Tibial artery (tissue), 4 donors: ENCODE results near the gene GARIN6.
"Not testable (repeated sequence)": the region's sequence is repeated elsewhere in the genome, so short reads cannot be mapped to it uniquely, and the experiment has no call there.

Experiments
- DNase-seq, 2 donors: peaks; one replicate each; pipeline ENCODE4 v3.0.0-alpha.2; 2019
- H3K27ac ChIP-seq, 2 donors: fragments of 200-600 bp; sonication (generic) in 1 of 2; 1 replicate in 1 of 2; 2 replicates in 1 of 2; pipeline ENCODE4 v1.5.1; 2018 to 2019; ENCODE audit warnings: mild to moderate bottlenecking in 1 of 2
- H3K27me3 ChIP-seq, 2 donors: fragments of 200-600 bp; sonication (generic) in 1 of 2; one replicate each; pipeline versions ENCODE4 v1.5.1 to v1.6.0; 2016 to 2019
- H3K36me3 ChIP-seq, 3 donors: fragments of 200-600 bp; sonication (generic) in 2 of 3; one replicate each; pipeline ENCODE4 v1.5.1; 2016 to 2019; ENCODE audit warnings: mild to moderate bottlenecking in 2 of 3
- H3K4me1 ChIP-seq, 4 donors: fragments of 200-600 bp; sonication (generic) in 2 of 4; 1 replicate in 3 of 4; 2 replicates in 1 of 4; pipeline ENCODE4 v1.5.1; 2016 to 2019
- H3K4me3 ChIP-seq, 2 donors: fragments of 200-600 bp; sonication (generic) in 1 of 2; 1 replicate in 1 of 2; 2 replicates in 1 of 2; pipeline ENCODE4 v1.5.1; 2018 to 2019; ENCODE audit warnings: mild to moderate bottlenecking in 2 of 2
- H3K9me3 ChIP-seq, 3 donors: fragments of 200-600 bp; sonication (generic) in 1 of 3; one replicate each; pipeline ENCODE4 v1.5.1; 2016 to 2019
- CTCF ChIP-seq, 2 experiments: fragments of 200-600 bp in 1 of 2; fragments of 450-650 bp in 1 of 2; IDR thresholded peaks; one replicate each; pipeline ENCODE4 v1.5.1; 2017 to 2019; ENCODE audit warnings: antibody characterized with exemption in 2 of 2, mild to moderate bottlenecking in 1 of 2, moderate library complexity in 1 of 2
- intact Hi-C: fragments of 100-400 bp; cut with DNase I; formaldehyde crosslinking; loops from one replicate; pipeline ENCODE4 v1.15.0; 2023; ENCODE audit warnings: low total_unique reads

Gene GARIN6

DNA sequence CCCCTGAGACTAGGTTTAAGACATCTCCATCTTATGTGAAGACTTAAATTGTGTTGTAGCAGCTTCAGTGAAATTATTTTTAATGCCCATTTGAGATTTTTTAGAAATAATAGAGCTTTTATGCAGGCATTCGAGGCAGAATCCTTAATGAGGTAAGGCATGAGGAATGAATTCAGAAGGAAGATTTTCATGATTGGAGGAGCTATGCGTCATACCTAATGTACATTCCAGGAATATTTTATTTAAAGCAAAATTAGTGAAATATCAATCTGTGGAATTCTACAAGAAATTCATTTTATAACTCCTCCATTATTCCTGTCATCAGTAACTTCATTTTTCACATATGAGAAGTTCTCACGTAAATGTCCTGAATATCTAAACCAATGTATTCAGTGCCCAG is 36.0 kb upstream of the GARIN6 start:
- no peak overlapping the region for H3K4me3 ChIP-seq
- H3K27me3 ChIP-seq: no peaks in the 10 kb centered on the region
- intact Hi-C loops: no loop called here
- no peaks in the 10 kb centered on the region for H3K36me3 ChIP-seq
- DNase-seq: no peak
- TF ChIP-seq CTCF (IDR thresholded peaks at IDR 0.05): no peak
- H3K4me1 ChIP-seq: no peaks in the 10 kb centered on the region
- H3K27ac ChIP-seq: no peak overlapping the region
- H3K9me3 ChIP-seq: no peaks in the 10 kb centered on the region

GRCh38 chr12:99618657-99619056 is 28.9 kb upstream of the GARIN6 start:
- Histone ChIP-seq H3K27ac (no peak overlapping the region), H3K9me3 (peaks cover 0 to 28% (median 3%) of the 10 kb centered on the region in 3 donors), H3K36me3 (peaks cover 0 to 8% (median 5%) of the 10 kb centered on the region in 3 donors), H3K4me1 (no peaks in the 10 kb centered on the region), H3K4me3 (no peak overlapping the region), H3K27me3 (no peaks in the 10 kb centered on the region)
- no peak for DNase-seq
- intact Hi-C loops: no loop called here
- TF ChIP-seq CTCF (IDR thresholded peaks at IDR 0.05): no peak

DNA sequence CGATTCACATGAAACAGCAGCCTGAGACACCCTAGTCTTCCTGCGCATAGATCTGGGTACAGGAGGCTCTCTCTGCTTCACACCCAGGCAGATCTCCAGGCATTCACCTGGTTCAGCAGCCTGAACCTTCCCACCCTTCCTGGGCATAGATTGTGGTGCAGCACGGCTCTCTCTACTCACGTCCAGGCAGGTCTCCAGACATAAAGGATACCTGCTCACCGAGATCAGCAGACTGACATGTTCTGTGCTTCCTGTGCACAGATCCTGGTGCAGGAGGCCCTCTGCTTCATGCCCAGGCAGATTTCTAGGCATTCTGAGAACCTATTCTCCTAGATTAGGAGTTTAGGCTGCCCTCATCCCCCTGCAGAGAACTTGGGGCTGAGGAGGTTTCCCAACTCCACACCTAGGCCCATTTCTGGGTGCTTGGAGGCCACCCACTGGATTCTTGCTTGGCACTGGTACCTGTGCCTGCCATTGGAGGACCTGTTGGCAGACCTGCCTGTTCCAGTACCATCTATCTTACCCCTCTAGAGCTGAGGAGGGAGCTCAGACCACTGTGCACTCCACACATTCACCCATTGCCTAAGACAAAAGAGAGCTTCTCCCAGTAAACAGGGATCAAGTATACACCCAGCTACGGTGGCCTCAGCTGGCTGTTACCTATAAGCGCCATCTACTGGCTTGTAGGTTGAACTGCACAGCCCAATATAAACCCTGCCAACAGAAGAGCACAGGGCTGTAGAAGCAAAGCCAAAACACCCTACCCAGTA is 28.0 kb upstream of the GARIN6 start:
- no peak overlapping the region for H3K4me3 ChIP-seq
- intact Hi-C loops: no loop called here
- no peaks in the 10 kb centered on the region for H3K27me3 ChIP-seq
- peak in 1 of 2 experiments; percentile 8 for TF ChIP-seq CTCF (IDR thresholded peaks at IDR 0.05)
- no peak for DNase-seq
- H3K36me3 ChIP-seq: peaks cover 0 to 8% (median 5%) of the 10 kb centered on the region in 3 donors
- no peaks in the 10 kb centered on the region for H3K4me1 ChIP-seq
- H3K9me3 ChIP-seq: peaks cover 0 to 28% (median 3%) of the 10 kb centered on the region in 3 donors
- no peak overlapping the region for H3K27ac ChIP-seq

- no peak overlapping the region for H3K4me3 ChIP-seq
- TF ChIP-seq CTCF (IDR thresholded peaks at IDR 0.05): no peak
- intact Hi-C loops: no loop called here
- no peak overlapping the region for H3K27ac ChIP-seq
- H3K27me3 ChIP-seq: no peaks in the 10 kb centered on the region
- peaks cover 0 to 8% (median 5%) of the 10 kb centered on the region in 3 donors for H3K36me3 ChIP-seq
- H3K9me3 ChIP-seq: peaks cover 0 to 28% (median 3%) of the 10 kb centered on the region in 3 donors
- no peak for DNase-seq
- H3K4me1 ChIP-seq: no peaks in the 10 kb centered on the region
Measured at GRCh38 chr12:99620159-99620479, 27.4 kb upstream of the GARIN6 start.

DNA sequence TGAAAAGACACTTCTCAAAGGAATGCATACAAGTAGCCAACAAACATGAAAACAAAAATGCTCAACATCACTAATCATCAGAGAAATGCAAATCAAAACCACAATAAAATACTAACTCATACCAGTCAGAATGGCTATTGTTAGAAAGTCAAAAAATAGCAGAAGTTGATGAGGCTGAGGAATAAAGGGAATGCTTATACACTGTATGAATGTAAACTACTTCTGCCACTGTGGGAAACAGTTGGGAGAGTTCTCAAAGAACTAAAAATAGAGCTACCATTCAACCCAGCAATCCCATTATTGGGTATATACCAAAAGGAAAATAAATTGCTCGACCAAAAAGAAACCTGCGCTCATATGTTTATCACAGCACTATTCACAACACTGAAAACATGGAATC is 23.0 kb upstream of the GARIN6 start:
- H3K9me3 ChIP-seq: peaks cover 0 to 23% (median 3%) of the 10 kb centered on the region in 3 donors
- intact Hi-C loops, H3K27me3 ChIP-seq, H3K4me1 ChIP-seq, H3K27ac ChIP-seq, H3K4me3 ChIP-seq, H3K36me3 ChIP-seq, DNase-seq: not testable (repeated sequence)

- no peaks in the 10 kb centered on the region for H3K9me3 ChIP-seq
- H3K36me3 ChIP-seq: no peaks in the 10 kb centered on the region
- no peak for TF ChIP-seq CTCF (IDR thresholded peaks at IDR 0.05)
- no peak overlapping the region for H3K4me3 ChIP-seq
- DNase-seq: no peak
- H3K4me1 ChIP-seq: no peaks in the 10 kb centered on the region
- H3K27me3 ChIP-seq: no peaks in the 10 kb centered on the region
- intact Hi-C loops: no loop called here
- H3K27ac ChIP-seq: no peak overlapping the region
Measured at GRCh38 chr12:99627459-99627858, 20.1 kb upstream of the GARIN6 start.
